Kidney (tissue), 14 donors: ENCODE data around the gene VSX1. TPM values are rescaled to one million over a fixed set of nuclear protein-coding genes. Genes with fewer than 3 reads are reported as not detected.
A peak's percentile ranks its signal among the peaks of the same experiment; 100 is the strongest.

Experiments used
- DNase-seq, 5 donors: peaks; one replicate each; pipeline ENCODE4 v3.0.0-alpha.2; 2013 to 2020
- FAIRE-seq: peaks from 2 replicates; lab custom pipeline; 2012; peaks lifted over from hg19 to GRCh38; lab: Jason Lieb, UNC
- H3K27ac ChIP-seq, 2 donors: one replicate each; pipeline ENCODE4 v1.7.0; 2013; ENCODE audit warnings: low read depth in 2 of 2, low read length in 2 of 2, inconsistent platforms in 1 of 2
- H3K27me3 ChIP-seq: one replicate; pipeline ENCODE4 v1.7.1; 2013; ENCODE audit warnings: low read length, inconsistent platforms; ENCODE audit not compliant: control insufficient read depth, insufficient read depth
- H3K36me3 ChIP-seq, 3 donors: one replicate each; pipeline versions ENCODE4 v1.7.0 to v1.7.1; 2013; ENCODE audit warnings: low read length in 3 of 3, control low read depth in 1 of 3, inconsistent platforms in 1 of 3; ENCODE audit not compliant: insufficient read depth in 3 of 3, control insufficient read depth in 2 of 3
- H3K4me1 ChIP-seq, 3 donors: one replicate each; pipeline versions ENCODE4 v1.7.0 to v1.7.1; 2013; ENCODE audit warnings: low read length in 3 of 3, inconsistent platforms in 1 of 3, low read depth in 1 of 3; ENCODE audit not compliant: control insufficient read depth in 2 of 3, insufficient read depth in 2 of 3
- H3K4me3 ChIP-seq, 3 donors: one replicate each; pipeline versions ENCODE4 v1.7.0 to v1.8.1; 2013; ENCODE audit warnings: low read length in 3 of 3, control low read depth in 1 of 3, inconsistent platforms in 1 of 3
- H3K9ac ChIP-seq, 3 donors: one replicate each; pipeline versions ENCODE4 v1.7.0 to v1.7.1; 2013; ENCODE audit warnings: low read length in 3 of 3, control low read depth in 1 of 3, inconsistent platforms in 1 of 3
- H3K9me3 ChIP-seq, 3 donors: one replicate each; pipeline versions ENCODE4 v1.7.0 to v1.7.1; 2013; ENCODE audit warnings: low read length in 3 of 3, control low read depth in 1 of 3, inconsistent platforms in 1 of 3; ENCODE audit not compliant: control insufficient read depth in 2 of 3, insufficient read depth in 1 of 3
- intact Hi-C: fragments of 100-400 bp; cut with DNase I; formaldehyde crosslinking; loops from one replicate; pipeline ENCODE4 v1.11.1; 2022
- polyA plus RNA-seq: library from polyadenylated mRNA; stranded (reverse); fragments of 350-450 nt; fragmentation: Illumina TruSeq; extraction: RNeasy Lipid Tissue Mini Kit (QIAGEN cat#74804); gene quantifications from one replicate; pipeline ENCODE4 v1.2.3, GENCODE V29; 2014; ENCODE audit warnings: low read depth, low replicate concordance; ENCODE audit not compliant: insufficient read depth
- total RNA-seq: library from RNA; stranded (reverse); fragmentation: NEBNext Ultra II Directional; extraction: Animal tissue kit (Norgen Biotek cat#: 25700); gene quantifications from one replicate; pipeline ENCODE4 v1.2.1, GENCODE V29; 2021
- TF ChIP-seq, protein P1 (sequence below): IDR thresholded peaks from 3 replicates; pipeline ENCODE4 v1.5.1; 2012; ENCODE audit warnings: mild to moderate bottlenecking, moderate library complexity, borderline replicate concordance; ENCODE audit not compliant: insufficient read depth; ENCODE audit errors: extremely low read depth
- donor health status: control.
- donor health status: control.
- donor health status: control.
- donor health status: control.
- donor health status: control.
- donor health status: DM: yes; HTN: yes; CAD: no.
- donor health status: Normal renal cell carcinoma (clear cell type).

Gene VSX1
- total and polyA plus RNA-seq, 2 donors from 2014 or later = 0.41 TPM; not detected in 1

DNA sequence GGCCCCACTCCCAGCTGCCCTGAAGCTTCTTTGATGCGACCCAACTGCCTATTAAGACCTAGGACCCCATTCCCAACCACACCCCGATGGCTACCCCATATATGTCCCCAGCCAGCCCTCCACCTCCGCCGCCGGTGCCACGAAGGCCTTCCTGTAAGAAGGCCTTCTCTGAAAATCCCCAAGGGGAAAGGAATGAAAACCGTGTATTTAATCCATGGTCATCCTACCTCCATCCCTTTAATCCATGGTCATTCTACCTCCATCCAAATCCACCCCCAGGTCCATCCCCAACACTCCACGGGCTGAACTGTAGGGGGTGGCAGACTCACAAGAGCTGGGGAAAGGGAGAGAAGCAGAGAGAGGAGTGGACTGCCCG, 545 bp upstream of the VSX1 start:
- no peak overlapping the region for H3K9ac ChIP-seq
- H3K27ac ChIP-seq = no peak overlapping the region
- H3K9me3 ChIP-seq = no peaks in the 10 kb centered on the region
- TF ChIP-seq, protein P1, sequence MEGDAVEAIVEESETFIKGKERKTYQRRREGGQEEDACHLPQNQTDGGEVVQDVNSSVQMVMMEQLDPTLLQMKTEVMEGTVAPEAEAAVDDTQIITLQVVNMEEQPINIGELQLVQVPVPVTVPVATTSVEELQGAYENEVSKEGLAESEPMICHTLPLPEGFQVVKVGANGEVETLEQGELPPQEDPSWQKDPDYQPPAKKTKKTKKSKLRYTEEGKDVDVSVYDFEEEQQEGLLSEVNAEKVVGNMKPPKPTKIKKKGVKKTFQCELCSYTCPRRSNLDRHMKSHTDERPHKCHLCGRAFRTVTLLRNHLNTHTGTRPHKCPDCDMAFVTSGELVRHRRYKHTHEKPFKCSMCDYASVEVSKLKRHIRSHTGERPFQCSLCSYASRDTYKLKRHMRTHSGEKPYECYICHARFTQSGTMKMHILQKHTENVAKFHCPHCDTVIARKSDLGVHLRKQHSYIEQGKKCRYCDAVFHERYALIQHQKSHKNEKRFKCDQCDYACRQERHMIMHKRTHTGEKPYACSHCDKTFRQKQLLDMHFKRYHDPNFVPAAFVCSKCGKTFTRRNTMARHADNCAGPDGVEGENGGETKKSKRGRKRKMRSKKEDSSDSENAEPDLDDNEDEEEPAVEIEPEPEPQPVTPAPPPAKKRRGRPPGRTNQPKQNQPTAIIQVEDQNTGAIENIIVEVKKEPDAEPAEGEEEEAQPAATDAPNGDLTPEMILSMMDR = no peak
- DNase-seq (no peak), FAIRE-seq (no peak)
- intact Hi-C loops = no loop called here
- peaks cover 64% of the 10 kb centered on the region for H3K27me3 ChIP-seq
- no peaks in the 10 kb centered on the region for H3K36me3 ChIP-seq
- H3K4me1 ChIP-seq = no peaks in the 10 kb centered on the region
- no peak overlapping the region for H3K4me3 ChIP-seq

GRCh38 chr20:25081065-25081729, 744 bp downstream of the VSX1 start:
- Histone ChIP-seq H3K27ac (no peak overlapping the region), H3K9me3 (no peaks in the 10 kb centered on the region), H3K36me3 (no peaks in the 10 kb centered on the region), H3K9ac (no peak overlapping the region), H3K4me1 (no peaks in the 10 kb centered on the region), H3K27me3 (peaks cover 58% of the 10 kb centered on the region), H3K4me3 (no peak overlapping the region)
- no peak for FAIRE-seq
- TF ChIP-seq, protein P1 = no peak
- DNase-seq = peak in 4 of 5 donors; percentile 66 to 82 (median 78)
- intact Hi-C loops = no loop called here

DNA sequence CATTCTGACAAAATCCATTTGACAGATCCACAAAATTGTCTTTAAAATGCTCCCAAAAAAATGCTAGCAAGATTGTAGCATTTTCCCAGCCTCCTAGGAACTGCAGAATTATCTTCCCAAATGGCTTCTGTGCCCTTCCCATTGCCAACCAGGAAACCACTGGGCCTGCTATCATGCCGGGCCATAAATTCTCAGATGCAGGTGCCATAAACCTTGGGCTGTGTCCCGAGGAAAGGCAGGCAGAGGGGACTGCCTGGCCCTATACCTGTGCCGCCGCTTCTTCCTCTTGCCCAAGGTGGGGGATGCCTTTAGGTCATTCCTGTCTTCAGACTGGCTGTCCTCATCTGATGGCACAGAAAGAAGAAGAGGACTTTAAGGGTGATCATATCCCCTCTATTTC, 2.8 kb downstream of the VSX1 start:
- Histone ChIP-seq H3K4me1 (no peaks in the 10 kb centered on the region), H3K27me3 (peaks cover 46% of the 10 kb centered on the region), H3K4me3 (no peak overlapping the region), H3K36me3 (no peaks in the 10 kb centered on the region), H3K27ac (no peak overlapping the region), H3K9ac (no peak overlapping the region), H3K9me3 (no peaks in the 10 kb centered on the region)
- intact Hi-C loops = no loop called here
- DNase-seq = peak in 1 of 5 donors; percentile 28
- FAIRE-seq = no peak
- TF ChIP-seq, protein P1 = no peak
